Measurements from ENCODE around the gene ANXA1. TPM values are rescaled to one million over a fixed set of nuclear protein-coding genes. Genes with fewer than 3 reads are reported as not detected.

The ANXA1 gene
- total and polyA plus RNA-seq, 8 donors: 34.2 to 1,131 (median 126) TPM

DNA sequence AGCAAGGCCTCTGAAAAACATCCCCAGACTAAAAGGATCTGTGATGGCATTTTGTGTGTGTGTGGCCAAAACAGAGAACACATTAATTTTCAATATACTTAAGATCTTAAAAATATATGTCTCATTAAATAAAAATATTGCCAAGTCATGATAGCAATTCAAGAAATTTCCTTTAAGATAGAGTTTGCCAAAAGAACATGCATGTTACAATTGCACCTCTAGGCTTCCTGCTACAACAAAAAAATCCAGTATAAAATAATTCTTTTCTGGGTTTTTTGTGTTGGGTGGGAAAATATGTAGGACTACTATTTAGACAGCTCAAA is 5.2 kb downstream of the ANXA1 start:
- no peaks in the 10 kb centered on the region for H3K9me3 ChIP-seq
- no peak for DNase-seq
- peaks cover 5 to 35% (median 22%) of the 10 kb centered on the region in 4 donors for H3K36me3 ChIP-seq
- H3K4me3 ChIP-seq: no peak overlapping the region
- H3K27ac ChIP-seq: peak overlapping the region in 1 of 5 donors; percentile 5
- TF ChIP-seq, protein P1, sequence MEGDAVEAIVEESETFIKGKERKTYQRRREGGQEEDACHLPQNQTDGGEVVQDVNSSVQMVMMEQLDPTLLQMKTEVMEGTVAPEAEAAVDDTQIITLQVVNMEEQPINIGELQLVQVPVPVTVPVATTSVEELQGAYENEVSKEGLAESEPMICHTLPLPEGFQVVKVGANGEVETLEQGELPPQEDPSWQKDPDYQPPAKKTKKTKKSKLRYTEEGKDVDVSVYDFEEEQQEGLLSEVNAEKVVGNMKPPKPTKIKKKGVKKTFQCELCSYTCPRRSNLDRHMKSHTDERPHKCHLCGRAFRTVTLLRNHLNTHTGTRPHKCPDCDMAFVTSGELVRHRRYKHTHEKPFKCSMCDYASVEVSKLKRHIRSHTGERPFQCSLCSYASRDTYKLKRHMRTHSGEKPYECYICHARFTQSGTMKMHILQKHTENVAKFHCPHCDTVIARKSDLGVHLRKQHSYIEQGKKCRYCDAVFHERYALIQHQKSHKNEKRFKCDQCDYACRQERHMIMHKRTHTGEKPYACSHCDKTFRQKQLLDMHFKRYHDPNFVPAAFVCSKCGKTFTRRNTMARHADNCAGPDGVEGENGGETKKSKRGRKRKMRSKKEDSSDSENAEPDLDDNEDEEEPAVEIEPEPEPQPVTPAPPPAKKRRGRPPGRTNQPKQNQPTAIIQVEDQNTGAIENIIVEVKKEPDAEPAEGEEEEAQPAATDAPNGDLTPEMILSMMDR (IDR thresholded peaks at IDR 0.05): no peak
- no peak for TF ChIP-seq EP300 (IDR thresholded peaks at IDR 0.05)
- no peak for TF ChIP-seq POLR2AphosphoS5 (IDR thresholded peaks at IDR 0.05)
- TF ChIP-seq POLR2A (IDR thresholded peaks at IDR 0.05): no peak
- intact Hi-C loops (cut with DNase I; ENCODE audit: low total_unique reads): no loop called here
- H3K4me1 ChIP-seq: peaks cover 0 to 49% (median 1%) of the 10 kb centered on the region in 4 donors
- no peaks in the 10 kb centered on the region for H3K27me3 ChIP-seq

DNA sequence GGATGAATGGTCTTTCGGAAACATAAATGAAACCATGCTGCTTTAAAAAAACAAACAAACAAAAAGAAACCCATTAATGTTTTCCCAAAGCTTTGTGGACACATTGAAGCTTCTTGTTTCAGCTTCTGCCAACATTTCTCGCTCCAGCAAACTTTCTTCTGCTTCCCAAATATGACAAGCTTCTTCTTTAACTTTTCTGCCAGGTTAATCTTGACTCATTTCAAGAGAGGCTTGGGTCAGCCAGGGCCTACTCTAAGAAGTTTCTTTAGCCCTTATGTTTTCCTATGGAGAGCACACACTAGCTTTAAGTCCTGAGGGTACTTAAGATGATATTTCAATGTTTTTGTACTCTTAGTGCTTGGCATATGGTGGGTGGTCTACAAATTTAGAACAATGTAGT is 6.1 kb downstream of the ANXA1 start:
- no peak overlapping the region for H3K4me3 ChIP-seq
- peaks cover 5 to 45% (median 29%) of the 10 kb centered on the region in 4 donors for H3K36me3 ChIP-seq
- peaks cover 0 to 48% (median 1%) of the 10 kb centered on the region in 4 donors for H3K4me1 ChIP-seq
- intact Hi-C loops (cut with DNase I; ENCODE audit: low total_unique reads): no loop called here
- 78 to 86% (median 81%) methylated on average over 2 of the region's 2 CpGs for WGBS, 5 donors
- no peak for DNase-seq
- H3K27ac ChIP-seq: no peak overlapping the region
- no peak for TF ChIP-seq EP300 (IDR thresholded peaks at IDR 0.05)
- TF ChIP-seq POLR2A (IDR thresholded peaks at IDR 0.05): no peak
- TF ChIP-seq, protein P1 (IDR thresholded peaks at IDR 0.05): no peak
- TF ChIP-seq POLR2AphosphoS5 (IDR thresholded peaks at IDR 0.05): no peak
- H3K27me3 ChIP-seq: no peaks in the 10 kb centered on the region
- no peaks in the 10 kb centered on the region for H3K9me3 ChIP-seq

DNA sequence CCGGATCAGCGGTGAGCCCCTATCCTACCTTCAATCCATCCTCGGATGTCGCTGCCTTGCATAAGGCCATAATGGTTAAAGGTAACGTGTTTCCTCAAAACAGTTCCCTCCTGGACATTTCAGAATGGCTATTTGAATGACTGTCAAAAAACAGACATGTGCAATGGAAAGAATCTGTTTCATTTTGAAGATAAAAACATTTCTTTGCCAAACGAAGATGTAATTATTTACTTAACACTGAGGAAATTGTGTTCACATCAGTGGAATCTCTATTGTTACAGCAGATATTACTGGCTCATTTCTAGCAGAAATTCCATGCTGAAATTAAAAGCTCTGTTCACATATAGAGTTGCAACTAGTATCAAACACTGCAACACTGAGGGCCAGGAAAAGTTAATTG is 7.1 kb downstream of the ANXA1 start:
- intact Hi-C loops (cut with DNase I; ENCODE audit: low total_unique reads): no loop called here
- H3K4me3 ChIP-seq: no peak overlapping the region
- 83 to 86% (median 85%) methylated on average over 6 of the region's 6 CpGs for WGBS, 5 donors
- no peaks in the 10 kb centered on the region for H3K27me3 ChIP-seq
- H3K36me3 ChIP-seq: peaks cover 12 to 53% (median 38%) of the 10 kb centered on the region in 4 donors
- TF ChIP-seq POLR2AphosphoS5 (IDR thresholded peaks at IDR 0.05) (no peak), POLR2A (IDR thresholded peaks at IDR 0.05) (no peak), EP300 (IDR thresholded peaks at IDR 0.05) (no peak)
- TF ChIP-seq, protein P1 (IDR thresholded peaks at IDR 0.05): no peak
- no peaks in the 10 kb centered on the region for H3K9me3 ChIP-seq
- no peak for DNase-seq
- peaks cover 0 to 47% (median 1%) of the 10 kb centered on the region in 4 donors for H3K4me1 ChIP-seq
- no peak overlapping the region for H3K27ac ChIP-seq

DNA sequence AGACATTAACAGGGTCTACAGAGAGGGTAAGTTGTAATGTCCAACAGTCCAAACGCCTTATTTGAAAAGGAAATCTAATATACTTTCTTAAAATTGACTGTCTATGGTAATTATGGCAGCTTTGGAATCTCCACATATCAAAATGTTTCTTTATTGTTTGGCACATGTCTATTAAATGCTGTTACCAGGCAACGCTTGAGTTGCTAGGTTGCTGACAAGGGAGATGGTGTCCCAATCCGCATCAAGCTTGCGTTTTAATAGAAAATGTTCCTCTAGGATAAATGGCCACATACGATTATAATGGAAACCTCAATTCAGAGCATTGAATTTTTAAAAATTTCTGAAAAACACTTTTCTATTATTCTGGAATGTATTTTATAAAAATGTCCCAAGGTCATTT is 9.2 kb downstream of the ANXA1 start:
- Histone ChIP-seq H3K27me3 (no peaks in the 10 kb centered on the region), H3K36me3 (peaks cover 12 to 74% (median 58%) of the 10 kb centered on the region in 4 donors), H3K27ac (no peak overlapping the region), H3K9me3 (no peaks in the 10 kb centered on the region), H3K4me3 (no peak overlapping the region), H3K4me1 (peaks cover 0 to 28% (median 3%) of the 10 kb centered on the region in 4 donors)
- TF ChIP-seq POLR2AphosphoS5 (IDR thresholded peaks at IDR 0.05) (no peak), EP300 (IDR thresholded peaks at IDR 0.05) (no peak), POLR2A (IDR thresholded peaks at IDR 0.05) (no peak)
- TF ChIP-seq, protein P1 (IDR thresholded peaks at IDR 0.05): no peak
- intact Hi-C loops (cut with DNase I; ENCODE audit: low total_unique reads): no loop called here
- DNase-seq: no peak
- 93 to 96% (median 95%) methylated on average over 5 of the region's 5 CpGs for WGBS, 5 donors

Data from stomach (tissue), 9 donors.